Activated T-helper 1 cell treated with anti-CD3 and anti-CD28 coated beads, Interleukin-2, amount 50 U/mL, for 16 hours (primary cell): ENCODE data around the gene BMP10.
A peak's percentile ranks its signal among the peaks of the same experiment; 100 is the strongest.

Experiments
- DNase-seq, 2 donors: peaks; one replicate each; pipeline ENCODE4 v3.0.0-alpha.2; 2020; ENCODE audit warnings: low read depth in 1 of 2, low spot score in 1 of 2

Gene BMP10

DNA sequence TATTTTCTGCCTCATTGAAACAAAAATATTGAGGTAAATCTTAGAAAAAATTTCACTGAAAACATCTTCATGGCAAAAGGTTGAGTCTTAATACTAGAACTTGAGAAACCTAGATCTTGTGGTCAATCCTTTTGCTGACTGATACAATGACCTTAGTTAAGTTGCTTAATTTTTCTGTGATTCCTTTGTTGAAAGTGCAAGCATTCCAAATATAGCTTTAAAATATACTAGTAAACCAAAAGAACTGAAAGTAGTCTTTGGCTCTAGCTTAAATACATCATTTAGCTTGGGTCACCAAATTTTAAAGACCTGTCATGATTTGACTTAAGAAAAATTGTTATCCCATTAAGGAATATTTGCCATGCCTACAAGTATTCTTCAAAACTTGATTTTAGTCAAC, 16.7 kb downstream of the BMP10 start:
- DNase-seq, result no peak

- DNase-seq, result no peak
These were observed 17.3 kb downstream of the BMP10 start for GRCh38 chr2:68853915-68854314.

GRCh38 chr2:68853035-68853434, 18.2 kb downstream of the BMP10 start:
- DNase-seq, result no peak

- DNase-seq, result no peak
These were observed 20.7 kb downstream of the BMP10 start for GRCh38 chr2:68850524-68850923.

DNA sequence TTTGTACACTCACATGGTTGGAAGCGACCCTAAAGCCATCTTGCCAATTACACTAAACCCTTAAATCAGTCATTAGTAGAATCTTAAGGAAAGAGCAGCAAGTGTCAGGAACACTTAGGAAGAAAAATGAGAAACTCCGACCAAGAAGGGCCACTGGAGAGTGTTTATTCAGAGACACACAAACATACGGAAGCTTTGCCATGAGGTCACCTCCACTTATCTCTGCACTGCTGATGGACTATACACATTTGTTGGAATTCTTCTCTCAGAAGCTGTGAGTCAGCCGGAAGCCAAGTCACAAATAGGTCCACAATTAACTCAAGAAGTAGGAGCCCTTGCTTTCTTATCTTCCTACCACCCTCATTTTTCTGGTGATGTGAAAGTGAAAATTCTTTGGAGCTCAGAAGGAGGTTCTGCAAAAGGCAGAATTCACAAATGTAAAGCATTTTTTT, 21.6 kb downstream of the BMP10 start:
- no peak for DNase-seq

GRCh38 chr2:68847751-68848150, 23.4 kb downstream of the BMP10 start:
- no peak for DNase-seq

DNA sequence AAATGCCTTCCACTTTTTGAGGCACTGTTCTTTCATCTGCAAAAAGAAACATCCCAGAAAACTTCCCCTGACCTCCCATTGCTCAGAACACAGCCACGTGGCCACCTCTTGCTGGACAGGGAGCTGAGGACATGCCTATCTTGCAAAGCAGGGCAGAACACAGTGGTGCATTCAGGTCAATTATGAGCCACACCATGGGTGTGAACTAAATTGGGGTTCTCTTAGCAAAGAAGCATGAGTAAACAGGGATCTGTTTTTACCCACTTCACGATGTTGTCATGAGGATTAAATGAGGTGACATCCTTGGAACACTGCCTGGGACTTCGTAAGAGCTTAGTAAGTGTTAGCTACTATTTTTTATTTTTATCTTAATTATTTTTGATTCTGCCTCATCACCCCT, 25.1 kb downstream of the BMP10 start:
- no peak for DNase-seq

- no peak for DNase-seq
These were observed 26.2 kb downstream of the BMP10 start for GRCh38 chr2:68845043-68845442.

- DNase-seq, result no peak
These were observed 31.9 kb downstream of the BMP10 start for GRCh38 chr2:68839260-68839833.

DNA sequence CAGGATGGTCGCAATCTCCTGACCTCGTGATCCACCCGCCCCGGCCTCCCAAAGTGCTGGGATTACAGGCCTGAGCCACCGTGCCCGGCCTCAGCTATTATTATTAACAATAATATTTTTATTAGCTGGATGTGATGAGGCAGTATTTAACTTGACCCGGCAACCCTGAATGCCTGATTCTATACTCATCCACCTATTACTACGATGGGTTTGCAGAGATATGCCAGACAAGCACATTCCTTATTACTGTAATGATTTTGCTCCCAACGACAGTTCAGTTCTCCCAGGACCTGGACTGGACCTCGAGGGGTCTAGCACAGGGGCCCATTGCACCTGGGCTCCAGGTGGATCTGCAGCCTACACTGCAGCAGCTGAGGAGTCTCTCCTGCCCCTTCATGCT, 32.6 kb downstream of the BMP10 start:
- no peak for DNase-seq

- no peak for DNase-seq
These were observed 33.3 kb downstream of the BMP10 start for GRCh38 chr2:68837861-68838341.

- peak; percentile 37 to 61 for DNase-seq
These were observed 33.9 kb downstream of the BMP10 start for GRCh38 chr2:68837164-68837860.

- no peak for DNase-seq
These were observed 35.6 kb downstream of the BMP10 start for GRCh38 chr2:68835621-68836020.

- DNase-seq, result no peak
These were observed 36.3 kb downstream of the BMP10 start for GRCh38 chr2:68834737-68835376.

- DNase-seq, result no peak
These were observed 38.0 kb downstream of the BMP10 start for GRCh38 chr2:68833162-68833561.

DNA sequence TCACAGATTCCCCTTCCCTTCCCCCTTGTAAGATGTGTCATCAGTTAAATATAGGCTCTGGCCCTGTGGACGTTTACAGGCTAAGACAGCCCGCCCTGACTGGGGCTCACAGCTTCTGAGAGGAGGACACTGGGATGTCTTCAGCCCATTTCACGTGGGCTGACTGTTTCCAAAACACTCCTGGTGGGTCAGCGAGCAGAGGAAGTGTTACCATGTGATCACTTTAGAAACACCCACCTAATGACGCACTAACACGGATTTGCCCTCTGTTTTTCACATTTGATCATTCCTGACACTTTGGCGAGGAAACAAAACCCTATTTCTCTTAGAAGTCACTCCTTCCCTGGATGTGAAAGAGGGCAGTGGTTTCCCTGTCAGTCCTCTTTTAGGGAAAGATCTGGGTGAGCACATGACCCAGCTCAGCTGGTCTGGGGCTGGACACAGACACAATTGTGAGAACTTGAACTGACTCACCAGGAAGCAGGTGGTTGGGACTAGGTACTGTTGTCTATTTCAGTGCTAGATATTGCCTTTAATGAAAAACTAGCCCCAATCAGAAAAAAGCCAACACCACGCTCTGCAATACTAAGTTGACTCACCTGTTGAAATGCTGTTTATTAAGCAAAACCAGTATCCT, 38.8 kb downstream of the BMP10 start:
- DNase-seq, result no peak

- DNase-seq, result no peak
These were observed 39.4 kb downstream of the BMP10 start for GRCh38 chr2:68831686-68832232.

DNA sequence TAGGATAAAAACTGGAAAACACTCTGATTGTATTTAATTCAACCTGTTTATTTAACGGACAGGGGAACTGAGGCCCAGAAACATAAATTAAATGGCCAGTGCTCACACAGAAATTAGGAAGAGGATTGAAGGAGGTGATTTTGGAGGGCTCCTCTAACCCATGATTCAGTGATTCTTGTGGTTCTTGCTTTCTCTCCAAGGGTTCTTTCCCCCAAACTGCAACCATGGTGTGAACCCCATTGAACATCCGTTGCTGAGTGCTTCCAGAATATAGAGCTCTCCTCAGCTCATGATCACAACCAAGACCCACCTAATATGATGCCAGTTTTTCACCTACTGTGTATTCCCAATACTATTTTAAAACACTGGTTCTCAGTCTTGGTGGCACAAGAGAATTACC, 41.4 kb downstream of the BMP10 start:
- no peak for DNase-seq

DNA sequence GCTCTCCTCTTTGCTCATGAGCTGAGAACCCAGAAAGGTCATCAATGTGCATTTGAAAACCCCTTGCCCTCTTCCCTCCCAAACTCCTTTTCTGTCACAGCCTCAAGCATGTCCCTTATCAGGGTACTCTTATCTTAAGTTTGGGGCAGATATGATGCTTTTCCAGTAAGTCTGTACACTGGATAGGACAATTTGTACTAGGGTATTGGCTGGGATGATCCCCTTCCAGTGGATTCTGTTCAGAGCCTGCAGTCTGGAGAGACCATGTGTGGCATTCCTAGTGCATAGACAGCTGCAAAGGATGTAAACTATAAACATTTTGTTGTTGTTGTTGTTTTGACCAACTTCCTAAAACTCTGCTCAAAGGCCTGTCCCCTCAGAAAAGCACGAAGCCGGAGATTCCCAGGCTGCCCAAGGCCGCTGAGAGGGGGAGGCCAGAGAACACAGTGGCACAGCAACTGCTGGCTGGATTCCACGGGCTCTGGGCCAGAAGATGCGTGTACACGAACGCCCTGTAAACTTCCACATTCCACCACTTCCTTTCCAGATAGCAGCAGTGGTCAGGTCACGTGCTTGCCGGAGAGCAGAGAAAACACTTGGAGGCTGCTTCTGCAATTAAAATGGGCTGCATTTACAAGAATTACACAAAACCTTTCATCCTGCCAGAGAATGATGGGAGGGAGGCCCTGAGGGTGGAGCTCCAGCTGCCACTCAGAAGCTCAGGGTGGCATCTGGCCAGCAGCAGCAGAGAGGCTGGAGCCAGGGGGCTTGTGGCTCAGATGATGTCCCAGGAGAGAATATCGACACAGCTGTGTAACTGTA, 42.1 kb downstream of the BMP10 start:
- DNase-seq, result peak; percentile 41 to 51

- DNase-seq, result no peak
These were observed 43.5 kb downstream of the BMP10 start for GRCh38 chr2:68827666-68828065.

DNA sequence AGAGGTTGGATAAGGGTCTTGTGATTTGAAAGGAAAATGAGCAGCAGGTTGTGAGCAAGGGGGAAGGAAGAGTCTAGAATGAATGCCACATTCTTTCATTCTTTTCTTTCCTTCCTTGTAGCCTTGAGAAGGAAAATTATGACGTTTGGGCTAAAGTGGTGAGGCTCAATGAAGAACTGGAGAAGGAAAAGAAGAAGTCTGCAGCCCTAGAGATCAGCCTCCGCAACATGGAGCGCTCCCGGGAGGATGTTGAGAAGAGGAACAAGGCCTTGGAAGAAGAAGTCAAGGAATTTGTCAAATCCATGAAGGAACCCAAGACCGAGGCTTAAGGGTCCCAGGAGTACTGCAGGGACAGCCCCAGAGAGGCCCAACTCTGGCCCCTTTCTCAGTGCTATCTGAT, 45.3 kb downstream of the BMP10 start:
- no peak for DNase-seq
